HG03064 (cell line): ENCODE data around the gene MEGF10.
"Not testable (repeated sequence)": the region's sequence is repeated elsewhere in the genome, so short reads cannot be mapped to it uniquely, and the experiment has no call there.

Experiments used
- ATAC-seq: cut with Tn5 transposase; IDR thresholded peaks from one replicate; pipeline ENCODE4 v1.9.1; 2021; ENCODE audit warnings: low read depth; ENCODE audit not compliant: unreplicated experiment

The MEGF10 gene

GRCh38 chr5:127290019-127290945, at the start of gene MEGF10:
TSS of gene MEGF10 (plus strand) at chr5:127290796. CDS start at chr5:127331309, 40,513 bp downstream.
- no peak for ATAC-seq

- ATAC-seq: no peak
Observed at GRCh38 chr5:127243011-127243410, 47.6 kb upstream of the MEGF10 start.

GRCh38 chr5:127254729-127255284, 35.8 kb upstream of the MEGF10 start:
- ATAC-seq: no peak

GRCh38 chr5:127256886-127257597, 33.6 kb upstream of the MEGF10 start:
- no peak for ATAC-seq

- no peak for ATAC-seq
Observed at GRCh38 chr5:127260686-127261085, 29.9 kb upstream of the MEGF10 start.

- ATAC-seq: not testable (repeated sequence)
Observed at GRCh38 chr5:127265473-127265872, 25.1 kb upstream of the MEGF10 start.

GRCh38 chr5:127268342-127268741, 22.3 kb upstream of the MEGF10 start:
- ATAC-seq: not testable (repeated sequence)

- not testable (repeated sequence) for ATAC-seq
Observed at GRCh38 chr5:127270713-127271112, 19.9 kb upstream of the MEGF10 start.

GRCh38 chr5:127275641-127276193, 14.9 kb upstream of the MEGF10 start:
- ATAC-seq: no peak

GRCh38 chr5:127280491-127281220, 9.9 kb upstream of the MEGF10 start:
- ATAC-seq: no peak

- ATAC-seq: no peak
Observed at GRCh38 chr5:127281609-127282008, 9.0 kb upstream of the MEGF10 start.

GRCh38 chr5:127288676-127289075, 1.9 kb upstream of the MEGF10 start:
- ATAC-seq: no peak

- ATAC-seq: no peak
Observed at GRCh38 chr5:127290946-127291693, 524 bp downstream of the MEGF10 start.

- no peak for ATAC-seq
Observed at GRCh38 chr5:127292030-127292735, 1.6 kb downstream of the MEGF10 start.

- ATAC-seq: no peak
Observed at GRCh38 chr5:127293373-127293772, 2.8 kb downstream of the MEGF10 start.

GRCh38 chr5:127294829-127295228, 4.2 kb downstream of the MEGF10 start:
- no peak for ATAC-seq

GRCh38 chr5:127295454-127295853, 4.9 kb downstream of the MEGF10 start:
- no peak for ATAC-seq

GRCh38 chr5:127296321-127296720, 5.7 kb downstream of the MEGF10 start:
- ATAC-seq: no peak

- ATAC-seq: not testable (repeated sequence)
Observed at GRCh38 chr5:127296894-127297293, 6.3 kb downstream of the MEGF10 start.
